ENCODE data around the gene ST8SIA1. TPM values are rescaled to one million over a fixed set of nuclear protein-coding genes. Genes with fewer than 3 reads are reported as not detected.

ST8SIA1 gene
- total RNA-seq, 1 donor = 2.6 TPM

DNA sequence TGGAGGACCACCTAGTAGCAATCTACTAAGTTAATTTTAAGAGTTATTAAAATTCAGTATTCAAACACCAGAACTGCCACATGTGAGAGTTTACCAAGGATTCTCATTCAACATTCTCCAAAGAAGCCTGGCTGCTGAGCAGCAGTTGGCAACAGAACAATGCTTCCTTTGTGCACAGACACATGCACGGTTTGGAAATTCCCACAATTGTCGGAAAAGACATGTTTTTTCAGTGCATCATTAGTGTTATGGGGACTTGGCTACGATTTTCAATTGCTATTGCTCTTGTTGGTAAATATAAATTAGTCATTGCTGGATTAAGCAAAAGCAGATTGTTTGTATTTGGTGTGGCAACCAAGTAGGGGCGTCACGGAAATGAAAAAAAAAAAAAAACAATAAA, 22.2 kb downstream of the ST8SIA1 start:
- H3K4me3 ChIP-seq (ENCODE audit: low read length) = no peak overlapping the region
- no peaks in the 10 kb centered on the region for H3K4me1 ChIP-seq (ENCODE audit: insufficient read depth, low read length)
- no peaks in the 10 kb centered on the region for H3K27me3 ChIP-seq (ENCODE audit: insufficient read depth, low read length)
- no peaks in the 10 kb centered on the region for H3K9me3 ChIP-seq (ENCODE audit: low read depth, low read length)

GRCh38 chr12:22310709-22311108, 23.8 kb downstream of the ST8SIA1 start:
- Histone ChIP-seq H3K9me3 (ENCODE audit: low read depth, low read length) (no peaks in the 10 kb centered on the region), H3K4me1 (ENCODE audit: insufficient read depth, low read length) (no peaks in the 10 kb centered on the region), H3K4me3 (ENCODE audit: low read length) (no peak overlapping the region), H3K27me3 (ENCODE audit: insufficient read depth, low read length) (peaks cover 3% of the 10 kb centered on the region)

DNA sequence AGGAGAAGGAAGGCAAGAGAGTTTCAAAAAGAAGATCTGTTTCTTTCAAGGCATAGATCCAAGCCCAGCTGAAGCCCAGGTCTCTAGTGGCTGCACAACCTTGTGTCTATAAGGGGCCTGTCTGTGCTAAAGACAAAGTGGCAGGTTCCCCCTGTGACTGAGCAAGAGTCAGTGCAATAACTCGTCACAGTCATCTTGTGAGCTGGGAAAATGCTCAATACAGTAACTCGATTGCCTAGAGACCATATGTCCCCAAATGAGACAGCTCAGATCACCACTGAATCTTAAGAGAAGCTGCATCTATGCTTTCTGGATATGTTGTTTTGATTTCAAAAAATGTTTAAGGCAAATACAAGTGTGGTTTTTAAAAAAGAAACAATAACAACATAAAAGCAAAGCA, 24.2 kb downstream of the ST8SIA1 start:
- no peaks in the 10 kb centered on the region for H3K9me3 ChIP-seq (ENCODE audit: low read depth, low read length)
- no peaks in the 10 kb centered on the region for H3K4me1 ChIP-seq (ENCODE audit: insufficient read depth, low read length)
- no peak overlapping the region for H3K4me3 ChIP-seq (ENCODE audit: low read length)
- H3K27me3 ChIP-seq (ENCODE audit: insufficient read depth, low read length) = peaks cover 3% of the 10 kb centered on the region

GRCh38 chr12:22307811-22308210, 26.7 kb downstream of the ST8SIA1 start:
- Histone ChIP-seq H3K4me3 (ENCODE audit: low read length) (no peak overlapping the region), H3K9me3 (ENCODE audit: low read depth, low read length) (no peaks in the 10 kb centered on the region), H3K4me1 (ENCODE audit: insufficient read depth, low read length) (no peaks in the 10 kb centered on the region), H3K27me3 (ENCODE audit: insufficient read depth, low read length) (peaks cover 3% of the 10 kb centered on the region)

GRCh38 chr12:22306311-22306710, 28.2 kb downstream of the ST8SIA1 start:
- Histone ChIP-seq H3K27me3 (ENCODE audit: insufficient read depth, low read length) (peaks cover 3% of the 10 kb centered on the region), H3K9me3 (ENCODE audit: low read depth, low read length) (no peaks in the 10 kb centered on the region), H3K4me3 (ENCODE audit: low read length) (no peak overlapping the region), H3K4me1 (ENCODE audit: insufficient read depth, low read length) (no peaks in the 10 kb centered on the region)

- Histone ChIP-seq H3K27me3 (ENCODE audit: insufficient read depth, low read length) (peaks cover 3% of the 10 kb centered on the region), H3K4me1 (ENCODE audit: insufficient read depth, low read length) (no peaks in the 10 kb centered on the region), H3K9me3 (ENCODE audit: low read depth, low read length) (peaks cover 9% of the 10 kb centered on the region), H3K4me3 (ENCODE audit: low read length) (no peak overlapping the region)
Measured at GRCh38 chr12:22304341-22304740, 30.2 kb downstream of the ST8SIA1 start.

GRCh38 chr12:22299294-22299912, 35.1 kb downstream of the ST8SIA1 start:
- no peak overlapping the region for H3K4me3 ChIP-seq (ENCODE audit: low read length)
- H3K27me3 ChIP-seq (ENCODE audit: insufficient read depth, low read length) = no peaks in the 10 kb centered on the region
- peaks cover 24% of the 10 kb centered on the region for H3K9me3 ChIP-seq (ENCODE audit: low read depth, low read length)
- H3K4me1 ChIP-seq (ENCODE audit: insufficient read depth, low read length) = no peaks in the 10 kb centered on the region

DNA sequence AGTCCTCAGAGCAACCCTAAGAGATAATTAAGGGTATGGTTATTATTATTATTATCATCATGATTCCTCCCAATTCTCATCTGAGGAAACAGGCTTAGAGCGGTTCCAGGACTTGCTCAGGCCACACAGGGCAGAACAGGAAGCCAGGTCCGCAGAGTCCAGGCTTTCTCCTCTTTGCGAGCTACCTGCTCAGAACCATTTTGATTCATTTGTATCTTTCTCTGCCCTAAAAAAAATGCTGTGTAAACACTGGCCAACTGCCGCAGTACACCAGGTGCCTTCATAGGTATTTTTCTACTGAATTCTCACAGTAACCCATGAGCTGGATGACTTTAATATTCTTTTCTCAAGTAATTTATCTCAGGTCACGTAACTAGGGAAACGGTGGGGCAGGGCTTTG, 45.3 kb downstream of the ST8SIA1 start:
- Histone ChIP-seq H3K9me3 (ENCODE audit: low read depth, low read length) (no peaks in the 10 kb centered on the region), H3K4me3 (ENCODE audit: low read length) (no peak overlapping the region), H3K27me3 (ENCODE audit: insufficient read depth, low read length) (no peaks in the 10 kb centered on the region), H3K4me1 (ENCODE audit: insufficient read depth, low read length) (peaks cover 11% of the 10 kb centered on the region)

- Histone ChIP-seq H3K27me3 (ENCODE audit: insufficient read depth, low read length) (no peaks in the 10 kb centered on the region), H3K9me3 (ENCODE audit: low read depth, low read length) (no peaks in the 10 kb centered on the region), H3K4me1 (ENCODE audit: insufficient read depth, low read length) (peaks cover 11% of the 10 kb centered on the region), H3K4me3 (ENCODE audit: low read length) (no peak overlapping the region)
Measured at GRCh38 chr12:22287776-22288621, 46.5 kb downstream of the ST8SIA1 start.

DNA sequence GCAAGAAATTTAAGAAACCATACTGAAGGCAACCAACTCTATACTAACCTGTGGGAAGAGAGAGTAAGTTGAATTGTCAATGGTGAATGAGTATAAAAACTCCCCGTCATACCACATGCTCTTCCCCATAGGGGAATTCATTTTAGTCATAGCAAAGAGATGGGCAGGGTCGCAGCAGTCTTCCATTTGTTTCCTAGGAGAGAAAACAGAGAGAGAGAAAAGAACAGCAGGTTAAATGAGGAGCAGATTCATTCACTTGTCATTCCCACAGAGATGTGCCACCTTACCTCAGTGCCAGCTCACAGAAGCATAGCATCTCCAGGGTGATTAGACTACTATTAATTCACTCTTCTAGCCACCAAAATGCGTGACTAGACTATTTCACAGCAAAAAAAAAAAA, 47.4 kb downstream of the ST8SIA1 start:
- no peaks in the 10 kb centered on the region for H3K27me3 ChIP-seq (ENCODE audit: insufficient read depth, low read length)
- peaks cover 11% of the 10 kb centered on the region for H3K4me1 ChIP-seq (ENCODE audit: insufficient read depth, low read length)
- no peaks in the 10 kb centered on the region for H3K9me3 ChIP-seq (ENCODE audit: low read depth, low read length)
- no peak overlapping the region for H3K4me3 ChIP-seq (ENCODE audit: low read length)

DNA sequence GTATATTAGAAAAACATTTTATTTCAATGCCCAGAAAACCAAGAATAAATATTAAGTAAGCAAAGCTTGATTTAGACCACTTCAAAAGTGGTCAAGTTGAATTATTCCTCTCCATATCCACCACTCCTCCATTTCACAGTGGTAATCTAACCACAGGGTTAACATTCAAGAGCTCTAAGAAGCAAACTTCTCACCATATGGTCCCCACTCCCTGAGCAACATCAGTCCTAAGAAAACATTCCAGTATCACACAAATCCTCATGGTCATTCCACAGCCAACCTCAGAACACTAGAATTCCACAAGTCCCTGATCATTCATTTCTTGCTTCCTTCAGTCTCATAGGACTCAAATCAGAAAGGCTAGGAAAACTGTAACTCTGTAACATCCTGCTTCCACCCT, 47.9 kb downstream of the ST8SIA1 start:
- no peaks in the 10 kb centered on the region for H3K27me3 ChIP-seq (ENCODE audit: insufficient read depth, low read length)
- H3K9me3 ChIP-seq (ENCODE audit: low read depth, low read length) = no peaks in the 10 kb centered on the region
- peaks cover 11% of the 10 kb centered on the region for H3K4me1 ChIP-seq (ENCODE audit: insufficient read depth, low read length)
- H3K4me3 ChIP-seq (ENCODE audit: low read length) = no peak overlapping the region

DNA sequence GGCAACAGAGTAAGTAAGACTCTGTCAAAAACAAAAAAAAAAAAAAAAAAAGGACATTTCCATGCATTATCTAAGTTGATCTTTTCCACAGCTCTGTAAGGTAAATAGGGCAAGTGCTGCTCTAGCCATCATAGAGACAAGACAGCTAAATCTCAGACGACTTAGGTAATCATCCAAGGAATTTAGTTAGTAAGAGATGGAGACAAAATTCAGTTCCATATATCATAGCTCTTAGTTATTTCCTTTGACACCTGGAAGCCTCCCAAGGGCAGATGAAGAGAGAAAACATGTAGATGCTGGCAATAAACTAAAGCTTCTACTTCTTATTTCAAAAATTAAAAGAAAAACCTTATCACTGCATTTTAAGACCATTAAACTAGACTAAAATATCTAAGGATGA, 48.7 kb downstream of the ST8SIA1 start:
- H3K4me3 ChIP-seq (ENCODE audit: low read length) = no peak overlapping the region
- H3K4me1 ChIP-seq (ENCODE audit: insufficient read depth, low read length) = peaks cover 11% of the 10 kb centered on the region
- no peaks in the 10 kb centered on the region for H3K27me3 ChIP-seq (ENCODE audit: insufficient read depth, low read length)
- no peaks in the 10 kb centered on the region for H3K9me3 ChIP-seq (ENCODE audit: low read depth, low read length)

- peaks cover 11% of the 10 kb centered on the region for H3K4me1 ChIP-seq (ENCODE audit: insufficient read depth, low read length)
- H3K9me3 ChIP-seq (ENCODE audit: low read depth, low read length) = no peaks in the 10 kb centered on the region
- H3K4me3 ChIP-seq (ENCODE audit: low read length) = no peak overlapping the region
- H3K27me3 ChIP-seq (ENCODE audit: insufficient read depth, low read length) = no peaks in the 10 kb centered on the region
Measured at GRCh38 chr12:22284871-22285270, 49.6 kb downstream of the ST8SIA1 start.

- Histone ChIP-seq H3K9me3 (ENCODE audit: low read depth, low read length) (no peaks in the 10 kb centered on the region), H3K4me3 (ENCODE audit: low read length) (no peak overlapping the region), H3K27me3 (ENCODE audit: insufficient read depth, low read length) (no peaks in the 10 kb centered on the region), H3K4me1 (ENCODE audit: insufficient read depth, low read length) (peaks cover 9% of the 10 kb centered on the region)
Measured at GRCh38 chr12:22283508-22283907, 51.0 kb downstream of the ST8SIA1 start.

- no peaks in the 10 kb centered on the region for H3K27me3 ChIP-seq (ENCODE audit: insufficient read depth, low read length)
- H3K9me3 ChIP-seq (ENCODE audit: low read depth, low read length) = no peaks in the 10 kb centered on the region
- H3K4me1 ChIP-seq (ENCODE audit: insufficient read depth, low read length) = peaks cover 5% of the 10 kb centered on the region
- H3K4me3 ChIP-seq (ENCODE audit: low read length) = no peak overlapping the region
Measured at GRCh38 chr12:22283006-22283506, 51.5 kb downstream of the ST8SIA1 start.

- Histone ChIP-seq H3K9me3 (ENCODE audit: low read depth, low read length) (no peaks in the 10 kb centered on the region), H3K27me3 (ENCODE audit: insufficient read depth, low read length) (no peaks in the 10 kb centered on the region), H3K4me3 (ENCODE audit: low read length) (no peak overlapping the region), H3K4me1 (ENCODE audit: insufficient read depth, low read length) (no peaks in the 10 kb centered on the region)
Measured at GRCh38 chr12:22282283-22282682, 52.2 kb downstream of the ST8SIA1 start.

Measured in mononuclear cell (primary cell).